ENCODE data around the gene ERCC6L. TPM values are rescaled to one million over a fixed set of nuclear protein-coding genes. Genes with fewer than 3 reads are reported as not detected.

Gene ERCC6L
- total and polyA plus RNA-seq, 2 of the 4 experiments (the other 2 are of a cell fraction): 2.3 to 5.4 TPM

DNA sequence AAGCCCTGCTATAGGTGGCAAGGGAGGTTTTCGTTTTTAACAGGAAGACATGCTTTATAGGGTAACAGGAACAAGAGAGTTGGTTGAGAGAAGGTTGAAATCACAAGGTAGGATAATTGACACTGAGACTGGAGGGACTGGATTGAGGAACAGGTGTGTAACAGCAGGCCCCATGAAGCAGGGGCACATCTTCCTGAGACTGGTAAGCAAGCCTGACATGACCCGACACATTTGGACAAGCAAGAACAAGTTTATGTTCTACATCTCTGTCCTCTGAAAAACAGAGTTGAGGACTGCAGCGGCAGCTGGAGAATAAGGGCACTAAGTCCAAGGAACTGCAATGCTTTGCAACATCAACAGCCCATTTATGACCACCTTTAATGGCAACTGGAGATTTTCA, 33.0 kb upstream of the ERCC6L start:
- Histone ChIP-seq H3K4me1 (ENCODE audit: control insufficient read depth, insufficient read depth, low read length) (peaks cover 33% of the 10 kb centered on the region), H4K20me1 (ENCODE audit: insufficient read depth, low read length) (peaks cover 89% of the 10 kb centered on the region), H3K18ac (ENCODE audit: low read depth, low read length) (no peak overlapping the region), H3K4ac (ENCODE audit: low read depth, low read length) (no peak overlapping the region), H2AK5ac (ENCODE audit: low read depth, low read length) (no peak overlapping the region), H2AFZ (replicated peaks; ENCODE audit: low read length, poor library complexity) (no peak overlapping the region), H2AK9ac (replicated peaks; ENCODE audit: low read depth, low read length, poor library complexity) (no peak overlapping the region), H2BK15ac (ENCODE audit: low read depth, low read length) (no peak overlapping the region), H2BK5ac (ENCODE audit: low read depth, low read length, poor library complexity, severe bottlenecking) (peak overlapping the region; percentile 32), H3K4me2 (ENCODE audit: low read depth, low read length) (no peak overlapping the region), H3K9me1 (ENCODE audit: insufficient read depth, low read length) (peaks cover 34% of the 10 kb centered on the region), H3K27me3 (ENCODE audit: control insufficient read depth, insufficient read depth, low read length) (no peaks in the 10 kb centered on the region), H2BK120ac (ENCODE audit: low read depth, low read length) (no peak overlapping the region), H3K79me1 (ENCODE audit: low read depth in 1 of 2, low read length in 2 of 2) (peaks cover 26 to 73% of the 10 kb centered on the region in 2 experiments), H3K23ac (ENCODE audit: low read depth, low read length) (no peak overlapping the region), H3K9me3 (ENCODE audit: control insufficient read depth, insufficient read depth, low read length) (no peaks in the 10 kb centered on the region), H2BK20ac (ENCODE audit: low read depth, low read length) (no peak overlapping the region), H4K5ac (ENCODE audit: low read depth, low read length) (no peak overlapping the region), H3K36me3 (ENCODE audit: control insufficient read depth, insufficient read depth, low read length) (peaks cover 60% of the 10 kb centered on the region), H3K4me3 (ENCODE audit: insufficient read depth, low read depth, low read length) (no peak overlapping the region), H3K56ac (ENCODE audit: extremely low read depth, insufficient read depth, low read length) (no peak overlapping the region), H3K27ac (ENCODE audit: insufficient read depth, low read length) (no peak overlapping the region), H4K8ac (ENCODE audit: low read depth in 2 of 2, low read length in 2 of 2) (no peak overlapping the region), H3K14ac (replicated peaks; ENCODE audit: low read depth, low read length) (0 out of 2 replicates have a peak overlapping the region, but pooled peaks have one; percentile 11), H4K91ac (ENCODE audit: insufficient read depth, low read depth, low read length) (no peak overlapping the region), H3K9ac (ENCODE audit: low read depth, low read length) (no peak overlapping the region)
- POLR2A ChIA-PET (ENCODE audit: unreplicated experiment): interaction anchor here (1.0 kb wide), 1 partner anchor 15 kb away, joined by 3 read pairs; no protein-coding TSS in a partner anchor
- CTCF ChIA-PET: no interaction called here
- WGBS, 2 experiments (ENCODE audit: extremely low coverage in 2 of 2, insufficient read length in 1 of 2): 80% methylated on average over 1 of the region's 3 CpGs; no CpG with 5 or more reads in 1 of the 2 experiments
- BruUV-seq (replicated peaks): no TSS peak
- intact Hi-C loops (cut with micrococcal nuclease): no loop called here
- dilution Hi-C loops (cut with HindIII; ENCODE audit: low sequenced_read_pairs, unreplicated experiment): no loop called here
- TF ChIP-seq MXI1 (IDR thresholded peaks at IDR 0.05; ENCODE audit: borderline replicate concordance, low read depth, low read length): no peak
- TF ChIP-seq, protein P1, sequence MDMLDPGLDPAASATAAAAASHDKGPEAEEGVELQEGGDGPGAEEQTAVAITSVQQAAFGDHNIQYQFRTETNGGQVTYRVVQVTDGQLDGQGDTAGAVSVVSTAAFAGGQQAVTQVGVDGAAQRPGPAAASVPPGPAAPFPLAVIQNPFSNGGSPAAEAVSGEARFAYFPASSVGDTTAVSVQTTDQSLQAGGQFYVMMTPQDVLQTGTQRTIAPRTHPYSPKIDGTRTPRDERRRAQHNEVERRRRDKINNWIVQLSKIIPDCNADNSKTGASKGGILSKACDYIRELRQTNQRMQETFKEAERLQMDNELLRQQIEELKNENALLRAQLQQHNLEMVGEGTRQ (IDR thresholded peaks at IDR 0.05; ENCODE audit: low read depth, low read length): no peak
- TF ChIP-seq, protein P2, sequence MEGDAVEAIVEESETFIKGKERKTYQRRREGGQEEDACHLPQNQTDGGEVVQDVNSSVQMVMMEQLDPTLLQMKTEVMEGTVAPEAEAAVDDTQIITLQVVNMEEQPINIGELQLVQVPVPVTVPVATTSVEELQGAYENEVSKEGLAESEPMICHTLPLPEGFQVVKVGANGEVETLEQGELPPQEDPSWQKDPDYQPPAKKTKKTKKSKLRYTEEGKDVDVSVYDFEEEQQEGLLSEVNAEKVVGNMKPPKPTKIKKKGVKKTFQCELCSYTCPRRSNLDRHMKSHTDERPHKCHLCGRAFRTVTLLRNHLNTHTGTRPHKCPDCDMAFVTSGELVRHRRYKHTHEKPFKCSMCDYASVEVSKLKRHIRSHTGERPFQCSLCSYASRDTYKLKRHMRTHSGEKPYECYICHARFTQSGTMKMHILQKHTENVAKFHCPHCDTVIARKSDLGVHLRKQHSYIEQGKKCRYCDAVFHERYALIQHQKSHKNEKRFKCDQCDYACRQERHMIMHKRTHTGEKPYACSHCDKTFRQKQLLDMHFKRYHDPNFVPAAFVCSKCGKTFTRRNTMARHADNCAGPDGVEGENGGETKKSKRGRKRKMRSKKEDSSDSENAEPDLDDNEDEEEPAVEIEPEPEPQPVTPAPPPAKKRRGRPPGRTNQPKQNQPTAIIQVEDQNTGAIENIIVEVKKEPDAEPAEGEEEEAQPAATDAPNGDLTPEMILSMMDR (conservative IDR thresholded peaks at IDR 0.05; ENCODE audit: low read depth, low read length): no peak
- TF ChIP-seq RCOR1 (IDR thresholded peaks at IDR 0.05; ENCODE audit: insufficient replicate concordance, low read length): no peak
- TF ChIP-seq CEBPB (IDR thresholded peaks at IDR 0.05; ENCODE audit: low read depth, low read length): no peak
- no peak for TF ChIP-seq MAFK (IDR thresholded peaks at IDR 0.05; ENCODE audit: low read depth, low read length)
- no peak for TF ChIP-seq FOS (IDR thresholded peaks at IDR 0.05; ENCODE audit: low read depth, low read length)
- no peak for TF ChIP-seq POLR2A (IDR thresholded peaks at IDR 0.05; ENCODE audit: low read depth, low read length)
- no peak for TF ChIP-seq RFX5 (IDR thresholded peaks at IDR 0.05; ENCODE audit: low read depth, low read length)
- TF ChIP-seq MAZ (IDR thresholded peaks at IDR 0.05; ENCODE audit: borderline replicate concordance, low read depth, low read length): no peak
- TF ChIP-seq SMC3 (IDR thresholded peaks at IDR 0.05; ENCODE audit: low read depth, low read length): no peak
- TF ChIP-seq, protein P3, sequence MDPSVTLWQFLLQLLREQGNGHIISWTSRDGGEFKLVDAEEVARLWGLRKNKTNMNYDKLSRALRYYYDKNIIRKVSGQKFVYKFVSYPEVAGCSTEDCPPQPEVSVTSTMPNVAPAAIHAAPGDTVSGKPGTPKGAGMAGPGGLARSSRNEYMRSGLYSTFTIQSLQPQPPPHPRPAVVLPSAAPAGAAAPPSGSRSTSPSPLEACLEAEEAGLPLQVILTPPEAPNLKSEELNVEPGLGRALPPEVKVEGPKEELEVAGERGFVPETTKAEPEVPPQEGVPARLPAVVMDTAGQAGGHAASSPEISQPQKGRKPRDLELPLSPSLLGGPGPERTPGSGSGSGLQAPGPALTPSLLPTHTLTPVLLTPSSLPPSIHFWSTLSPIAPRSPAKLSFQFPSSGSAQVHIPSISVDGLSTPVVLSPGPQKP (IDR thresholded peaks at IDR 0.05; ENCODE audit: borderline replicate concordance, low read depth, low read length): no peak
- TF ChIP-seq BHLHE40 (IDR thresholded peaks at IDR 0.05; ENCODE audit: low read depth, low read length): no peak
- no peak for TF ChIP-seq RAD21 (IDR thresholded peaks at IDR 0.05; ENCODE audit: low read length)
- no peak for TF ChIP-seq CHD1 (IDR thresholded peaks at IDR 0.05; ENCODE audit: low read depth, low read length)
- TF ChIP-seq NFE2L2 (IDR thresholded peaks at IDR 0.05; ENCODE audit: low read depth, low read length): no peak
- no peak for DNase-seq
- in situ Hi-C loops (cut with MboI; ENCODE audit: low sequenced_read_pairs): no loop called here
- ATAC-seq (ENCODE audit: low read depth): no peak

All from IMR-90 (cell line).